Urinary bladder (tissue), 4 donors: ENCODE measurements around the gene ARHGEF25. TPM values are rescaled to one million over a fixed set of nuclear protein-coding genes. Genes with fewer than 3 reads are reported as not detected.
A peak's percentile ranks its signal among the peaks of the same experiment; 100 is the strongest.
"Not testable (repeated sequence)": the region's sequence is repeated elsewhere in the genome, so short reads cannot be mapped to it uniquely, and the experiment has no call there.

Experiments
- DNase-seq: peaks from one replicate; pipeline ENCODE4 v3.0.0-alpha.2; 2015; ENCODE audit errors: extremely low spot score
- H3K27ac ChIP-seq: one replicate; pipeline ENCODE4 v1.5.1; 2013; ENCODE audit warnings: low read depth, mild to moderate bottlenecking, moderate library complexity
- H3K36me3 ChIP-seq: one replicate; pipeline ENCODE4 v1.6.1; 2013; ENCODE audit warnings: mild to moderate bottlenecking, moderate library complexity; ENCODE audit not compliant: insufficient read depth
- H3K4me1 ChIP-seq: one replicate; pipeline ENCODE4 v1.6.1; 2013; ENCODE audit warnings: mild to moderate bottlenecking, moderate library complexity; ENCODE audit not compliant: insufficient read depth
- H3K4me3 ChIP-seq: one replicate; pipeline ENCODE4 v1.5.1; 2013; ENCODE audit warnings: low read depth, low read length
- WGBS: extraction: QIAGEN DNeasy Blood & Tissue Kit; methylation state at CpG from one replicate; pipeline ENCODE4 v1.1.7; 2013; 5-methylcytosine and 5-hydroxymethylcytosine counted together
- polyA plus RNA-seq: library from polyadenylated mRNA; stranded (reverse); fragments of 200-250 nt; gene quantifications from one replicate; pipeline ENCODE4 v1.2.3, GENCODE V29; 2013
- total RNA-seq: library from RNA; depleted of rRNA; stranded (reverse); fragments of >200 nt; gene quantifications from one replicate; pipeline ENCODE4 v1.2.3, GENCODE V29; 2014
- donor health status: healthy with polysubstance abuse.
- donor health status: healthy.

ARHGEF25 gene
- total and polyA plus RNA-seq, 2 donors = 64.1 to 158 TPM

GRCh38 chr12:57618431-57618830 is 7.2 kb downstream of the ARHGEF25 start:
- DNase-seq = not testable (repeated sequence)

GRCh38 chr12:57618966-57619433 is 7.8 kb downstream of the ARHGEF25 start:
- no peaks in the 10 kb centered on the region for H3K36me3 ChIP-seq
- H3K4me3 ChIP-seq = no peak overlapping the region
- no peak overlapping the region for H3K27ac ChIP-seq
- WGBS = 70% methylated on average over 16 of the region's 16 CpGs
- no peak for DNase-seq
- H3K4me1 ChIP-seq = no peaks in the 10 kb centered on the region

More at GRCh38 chr12:57618431-57618830, 7.2 kb downstream of the ARHGEF25 start:
- H3K27ac ChIP-seq, H3K4me1 ChIP-seq, H3K36me3 ChIP-seq, H3K4me3 ChIP-seq: not testable (repeated sequence)
- WGBS = 93% methylated on average over 6 of the region's 6 CpGs

GRCh38 chr12:57619434-57620244 is 8.4 kb downstream of the ARHGEF25 start:
- no peak for DNase-seq
- no peaks in the 10 kb centered on the region for H3K36me3 ChIP-seq
- no peaks in the 10 kb centered on the region for H3K4me1 ChIP-seq
- WGBS = 55% methylated on average over 46 of the region's 46 CpGs
- H3K4me3 ChIP-seq = no peak overlapping the region
- no peak overlapping the region for H3K27ac ChIP-seq

GRCh38 chr12:57620245-57620935 is 9.2 kb downstream of the ARHGEF25 start:
- no peaks in the 10 kb centered on the region for H3K4me1 ChIP-seq
- 60% methylated on average over 13 of the region's 13 CpGs for WGBS
- no peak for DNase-seq
- no peaks in the 10 kb centered on the region for H3K36me3 ChIP-seq
- no peak overlapping the region for H3K27ac ChIP-seq
- H3K4me3 ChIP-seq = no peak overlapping the region

- Histone ChIP-seq H3K27ac (no peak overlapping the region), H3K36me3 (no peaks in the 10 kb centered on the region), H3K4me3 (peak overlapping the region; percentile 8), H3K4me1 (no peaks in the 10 kb centered on the region)
- 24% methylated on average over 42 of the region's 42 CpGs for WGBS
- DNase-seq = no peak
Observed at GRCh38 chr12:57620936-57621496, 9.8 kb downstream of the ARHGEF25 start.

- H3K4me1 ChIP-seq = no peaks in the 10 kb centered on the region
- 5% methylated on average over 49 of the region's 49 CpGs for WGBS
- peak overlapping the region; percentile 8 for H3K4me3 ChIP-seq
- H3K36me3 ChIP-seq = no peaks in the 10 kb centered on the region
- no peak overlapping the region for H3K27ac ChIP-seq
- no peak for DNase-seq
Observed at GRCh38 chr12:57621497-57622292, 10.5 kb downstream of the ARHGEF25 start.

GRCh38 chr12:57622293-57623245 is 11.3 kb downstream of the ARHGEF25 start:
- DNase-seq = no peak
- WGBS = 82% methylated on average over 9 of the region's 9 CpGs
- Histone ChIP-seq H3K4me3 (no peak overlapping the region), H3K27ac (no peak overlapping the region), H3K36me3 (no peaks in the 10 kb centered on the region), H3K4me1 (no peaks in the 10 kb centered on the region)

GRCh38 chr12:57623385-57623784 is 12.2 kb downstream of the ARHGEF25 start:
- DNase-seq = no peak
- no peaks in the 10 kb centered on the region for H3K4me1 ChIP-seq
- H3K4me3 ChIP-seq = no peak overlapping the region
- H3K27ac ChIP-seq = no peak overlapping the region
- no peaks in the 10 kb centered on the region for H3K36me3 ChIP-seq
- WGBS = 77% methylated on average over 2 of the region's 2 CpGs

GRCh38 chr12:57623811-57624390 is 12.7 kb downstream of the ARHGEF25 start:
- 68% methylated on average over 5 of the region's 5 CpGs for WGBS
- no peak overlapping the region for H3K4me3 ChIP-seq
- no peak for DNase-seq
- no peaks in the 10 kb centered on the region for H3K36me3 ChIP-seq
- H3K4me1 ChIP-seq = no peaks in the 10 kb centered on the region
- no peak overlapping the region for H3K27ac ChIP-seq

- H3K4me1 ChIP-seq = no peaks in the 10 kb centered on the region
- WGBS = 82% methylated on average over 8 of the region's 8 CpGs
- H3K4me3 ChIP-seq = no peak overlapping the region
- no peaks in the 10 kb centered on the region for H3K36me3 ChIP-seq
- H3K27ac ChIP-seq = no peak overlapping the region
- no peak for DNase-seq
Observed at GRCh38 chr12:57624441-57625220, 13.4 kb downstream of the ARHGEF25 start.

- Histone ChIP-seq H3K4me3 (no peak overlapping the region), H3K36me3 (no peaks in the 10 kb centered on the region), H3K27ac (no peak overlapping the region), H3K4me1 (no peaks in the 10 kb centered on the region)
- DNase-seq = no peak
- WGBS = 80% methylated on average over 12 of the region's 12 CpGs
Observed at GRCh38 chr12:57625261-57626032, 14.2 kb downstream of the ARHGEF25 start.
